Thoracic aorta (tissue), 2 donors: ENCODE data around the gene NF2. TPM values are rescaled to one million over a fixed set of nuclear protein-coding genes. Genes with fewer than 3 reads are reported as not detected.

Experiments used
- ATAC-seq: fragments of 150-250 bp; one replicate; pipeline ENCODE4 v1.8.0; 2017; ENCODE audit warnings: low read depth; ENCODE audit not compliant: insufficient number of reproducible peaks, low FRiP score
- DNase-seq: peaks from one replicate; pipeline ENCODE4 v3.0.0-alpha.2; 2020; ENCODE audit warnings: low spot score
- H3K27ac ChIP-seq, 2 donors: fragments of 200-600 bp; sonication (generic); 1 replicate in 1 of 2; 2 replicates in 1 of 2; pipeline ENCODE4 v1.5.1; 2016; ENCODE audit warnings: mild to moderate bottlenecking in 2 of 2, moderate library complexity in 2 of 2
- H3K27me3 ChIP-seq: fragments of 200-600 bp; sonication (generic); replicated peaks from 2 replicates; pipeline ENCODE4 v1.6.0; 2016; ENCODE audit warnings: mild to moderate bottlenecking; ENCODE audit not compliant: insufficient read depth
- H3K36me3 ChIP-seq: fragments of 200-600 bp; sonication (generic); one replicate; pipeline ENCODE4 v1.5.1; 2016
- H3K4me1 ChIP-seq, 2 donors: fragments of 200-600 bp; sonication (generic); 1 replicate in 1 of 2; 2 replicates in 1 of 2; pipeline versions ENCODE4 v1.5.1 to v1.6.0; 2016; ENCODE audit warnings: low read depth in 2 of 2, mild to moderate bottlenecking in 1 of 2; ENCODE audit not compliant: control insufficient read depth in 1 of 2
- H3K4me3 ChIP-seq: fragments of 200-600 bp; sonication (generic); 2 replicates; pipeline ENCODE4 v1.5.1; 2016; ENCODE audit warnings: mild to moderate bottlenecking
- H3K9me3 ChIP-seq: fragments of 200-600 bp; sonication (generic); 2 replicates; pipeline ENCODE4 v1.5.1; 2016
- total RNA-seq, 2 donors: library from RNA; depleted of rRNA; stranded (reverse); fragments of >200 nt; gene quantifications; one replicate each; pipeline versions ENCODE4 v1.1.0 to v1.2.3, GENCODE V29; 2016
- TF ChIP-seq, protein P1 (sequence below): fragments of 200-600 bp; sonication (generic); IDR thresholded peaks from one replicate; pipeline ENCODE4 v1.5.1; 2019; ENCODE audit warnings: antibody characterized with exemption

The NF2 gene
- total RNA-seq, 2 donors from 2014 or later, result 37.1 to 41.2 TPM

DNA sequence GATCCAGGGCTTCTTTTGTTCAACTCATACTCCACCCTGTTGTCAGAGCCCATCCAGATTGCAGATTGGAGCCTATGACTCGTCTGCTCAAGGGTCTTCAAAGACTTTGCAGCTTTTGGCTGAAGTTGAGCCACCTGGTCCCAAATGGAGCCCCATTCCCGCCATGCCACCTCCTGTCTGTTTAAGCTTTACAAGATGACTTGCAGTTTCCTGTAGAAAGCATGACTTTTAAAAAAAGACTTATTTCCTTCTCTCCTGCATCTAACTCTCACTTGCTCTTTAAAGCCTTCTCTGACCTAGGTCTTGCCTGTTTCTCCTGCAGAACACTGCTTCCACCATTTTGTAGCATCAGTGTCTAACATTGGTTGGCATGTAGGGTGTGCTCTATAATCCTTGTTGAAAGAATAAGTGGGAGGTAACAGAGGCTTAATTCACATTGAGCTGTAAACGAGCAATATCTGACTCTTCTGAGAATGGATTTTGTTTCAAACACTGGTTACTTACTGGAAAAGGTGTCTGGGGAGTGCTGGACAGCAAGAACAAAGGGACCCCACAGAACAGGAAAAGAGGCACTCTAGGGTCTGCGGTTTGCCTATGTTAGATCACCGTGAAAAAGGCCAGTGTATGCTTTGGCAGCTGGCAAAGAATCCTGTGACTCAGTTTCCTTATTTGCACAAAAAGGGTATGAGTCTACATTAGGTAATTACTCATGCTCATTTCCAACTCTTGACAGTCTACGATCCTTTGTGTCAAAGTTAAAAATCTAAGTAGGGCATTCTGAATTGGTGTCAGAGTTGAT lies 30.3 kb downstream of the NF2 start:
- ATAC-seq (no peak), DNase-seq (no peak)
- H3K4me3 ChIP-seq, result no peak overlapping the region
- no peaks in the 10 kb centered on the region for H3K9me3 ChIP-seq
- no peaks in the 10 kb centered on the region for H3K36me3 ChIP-seq
- H3K4me1 ChIP-seq, result no peaks in the 10 kb centered on the region
- H3K27me3 ChIP-seq, result no peaks in the 10 kb centered on the region
- TF ChIP-seq, protein P1, sequence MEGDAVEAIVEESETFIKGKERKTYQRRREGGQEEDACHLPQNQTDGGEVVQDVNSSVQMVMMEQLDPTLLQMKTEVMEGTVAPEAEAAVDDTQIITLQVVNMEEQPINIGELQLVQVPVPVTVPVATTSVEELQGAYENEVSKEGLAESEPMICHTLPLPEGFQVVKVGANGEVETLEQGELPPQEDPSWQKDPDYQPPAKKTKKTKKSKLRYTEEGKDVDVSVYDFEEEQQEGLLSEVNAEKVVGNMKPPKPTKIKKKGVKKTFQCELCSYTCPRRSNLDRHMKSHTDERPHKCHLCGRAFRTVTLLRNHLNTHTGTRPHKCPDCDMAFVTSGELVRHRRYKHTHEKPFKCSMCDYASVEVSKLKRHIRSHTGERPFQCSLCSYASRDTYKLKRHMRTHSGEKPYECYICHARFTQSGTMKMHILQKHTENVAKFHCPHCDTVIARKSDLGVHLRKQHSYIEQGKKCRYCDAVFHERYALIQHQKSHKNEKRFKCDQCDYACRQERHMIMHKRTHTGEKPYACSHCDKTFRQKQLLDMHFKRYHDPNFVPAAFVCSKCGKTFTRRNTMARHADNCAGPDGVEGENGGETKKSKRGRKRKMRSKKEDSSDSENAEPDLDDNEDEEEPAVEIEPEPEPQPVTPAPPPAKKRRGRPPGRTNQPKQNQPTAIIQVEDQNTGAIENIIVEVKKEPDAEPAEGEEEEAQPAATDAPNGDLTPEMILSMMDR, result no peak
- H3K27ac ChIP-seq, result no peak overlapping the region

DNA sequence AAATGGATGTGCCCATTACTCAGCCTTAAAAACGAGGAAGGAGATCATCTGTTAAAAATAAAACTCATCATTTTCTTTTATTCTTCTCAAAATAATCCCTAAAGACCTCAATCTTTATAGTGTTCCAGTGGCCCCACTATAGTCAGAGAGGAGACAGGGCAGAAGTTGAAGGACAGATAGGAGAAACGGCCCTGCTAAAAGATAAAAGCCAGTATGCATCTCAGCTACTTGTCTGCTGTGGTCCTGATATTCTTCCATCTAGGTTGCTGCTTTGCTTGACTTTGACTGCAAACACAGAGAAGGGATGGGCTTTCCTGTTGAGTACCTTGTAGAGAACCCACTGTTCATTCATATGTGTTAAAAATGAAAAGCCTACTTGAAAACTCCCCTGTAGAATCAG lies 31.4 kb downstream of the NF2 start:
- DNase-seq (no peak), ATAC-seq (no peak)
- no peaks in the 10 kb centered on the region for H3K9me3 ChIP-seq
- H3K4me3 ChIP-seq, result no peak overlapping the region
- H3K36me3 ChIP-seq, result no peaks in the 10 kb centered on the region
- TF ChIP-seq, protein P1, result no peak
- H3K4me1 ChIP-seq, result no peaks in the 10 kb centered on the region
- H3K27ac ChIP-seq, result no peak overlapping the region
- no peaks in the 10 kb centered on the region for H3K27me3 ChIP-seq

DNA sequence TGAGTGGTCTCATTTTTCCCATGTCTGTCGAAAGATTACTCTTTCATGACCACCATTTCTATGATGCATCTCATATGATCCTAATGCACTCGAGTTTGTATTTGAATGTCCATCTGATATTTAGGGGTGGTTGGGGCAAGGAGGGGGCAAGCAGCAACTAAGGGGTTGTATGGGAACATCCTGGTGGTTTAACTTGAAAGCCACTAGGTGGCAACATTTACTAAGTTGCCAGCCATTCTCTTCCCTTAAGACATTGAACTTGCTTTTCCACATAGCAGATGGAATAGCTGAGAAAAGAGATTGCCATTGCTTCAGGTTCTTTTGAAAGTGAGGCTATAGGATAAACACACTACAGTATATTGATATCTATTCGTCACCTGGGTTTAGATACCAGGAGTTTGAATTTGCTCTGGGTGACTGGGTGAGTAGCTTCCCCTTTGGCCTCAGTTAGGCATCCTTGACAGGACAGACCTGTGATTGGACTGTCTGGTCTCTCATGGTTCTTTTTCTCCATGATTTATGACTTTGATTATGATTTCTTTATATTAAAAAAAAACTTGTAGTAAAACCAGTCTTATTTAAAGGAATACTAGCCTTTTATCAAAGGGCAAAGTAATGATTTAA lies 32.4 kb downstream of the NF2 start:
- ATAC-seq, result no peak

DNA sequence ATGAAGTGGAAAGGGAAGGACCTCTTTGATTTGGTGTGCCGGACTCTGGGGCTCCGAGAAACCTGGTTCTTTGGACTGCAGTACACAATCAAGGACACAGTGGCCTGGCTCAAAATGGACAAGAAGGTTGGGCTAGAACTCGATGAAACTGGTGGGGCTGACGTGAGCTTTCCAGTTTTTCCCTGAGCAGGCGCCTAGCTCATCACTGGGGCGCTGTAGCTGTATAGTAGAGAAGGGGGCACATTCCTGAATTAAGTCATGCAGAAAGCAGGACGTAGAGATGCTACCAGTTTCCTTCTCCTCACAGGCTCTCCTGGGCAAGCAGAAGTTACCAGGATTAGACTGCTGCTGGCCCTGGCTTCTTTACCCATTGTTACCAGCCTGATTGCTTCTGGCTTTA lies 33.3 kb downstream of the NF2 start:
- Histone ChIP-seq H3K36me3 (no peaks in the 10 kb centered on the region), H3K9me3 (no peaks in the 10 kb centered on the region), H3K4me1 (no peaks in the 10 kb centered on the region), H3K4me3 (no peak overlapping the region), H3K27me3 (no peaks in the 10 kb centered on the region), H3K27ac (no peak overlapping the region)
- DNase-seq (no peak), ATAC-seq (no peak)
- TF ChIP-seq, protein P1, result no peak

More for the DNA sequence above, 32.4 kb downstream of the NF2 start:
- H3K4me3 ChIP-seq, result no peak overlapping the region
- no peaks in the 10 kb centered on the region for H3K9me3 ChIP-seq
- H3K36me3 ChIP-seq, result no peaks in the 10 kb centered on the region
- H3K4me1 ChIP-seq, result no peaks in the 10 kb centered on the region
- no peak for DNase-seq
- no peak overlapping the region for H3K27ac ChIP-seq
- H3K27me3 ChIP-seq, result no peaks in the 10 kb centered on the region
- TF ChIP-seq, protein P1, result peak; percentile 51

DNA sequence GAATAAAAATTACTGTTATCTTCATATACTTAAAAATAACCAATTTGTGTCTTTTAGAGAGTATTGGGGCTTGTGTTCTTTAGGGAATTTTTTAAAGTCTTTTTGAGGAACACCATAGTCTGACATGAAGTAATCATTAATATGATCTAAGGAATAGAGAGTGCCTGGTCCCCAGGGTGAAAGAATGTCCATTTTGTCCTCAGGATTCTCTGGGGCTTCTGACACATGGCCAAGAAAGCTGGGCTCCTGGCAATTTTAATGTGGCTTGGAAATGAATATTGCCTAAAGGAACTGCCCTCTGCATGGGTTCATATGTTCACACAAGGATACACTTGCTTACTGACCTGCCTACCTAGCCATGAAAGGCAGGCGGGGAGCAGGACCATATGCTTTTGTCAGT lies 33.7 kb downstream of the NF2 start:
- Histone ChIP-seq H3K36me3 (peaks cover 3% of the 10 kb centered on the region), H3K4me3 (no peak overlapping the region), H3K27ac (no peak overlapping the region), H3K27me3 (no peaks in the 10 kb centered on the region), H3K9me3 (no peaks in the 10 kb centered on the region), H3K4me1 (no peaks in the 10 kb centered on the region)
- ATAC-seq (no peak), DNase-seq (no peak)
- TF ChIP-seq, protein P1, result no peak
